Activated T-helper 1 cell treated with anti-CD3 and anti-CD28 coated beads, Interleukin-12 subunit alpha, Interleukin-12 subunit beta, Interleukin-2, Interleukin-4 antibody, amounts not matched to agents 30 ng/mL and 10 ng/mL and 1 ng/mL, durations not matched to agents 14 hours and 24 hours and 36 hours (primary cell): ENCODE results near the gene PLEKHJ1. TPM values are rescaled to one million over a fixed set of nuclear protein-coding genes. Genes with fewer than 3 reads are reported as not detected.
"Not testable (repeated sequence)": the region's sequence is repeated elsewhere in the genome, so short reads cannot be mapped to it uniquely, and the experiment has no call there.

ENCODE experiments used
- DNase-seq: peaks from one replicate; pipeline ENCODE4 v3.0.0; 2021; ENCODE audit warnings: low spot score
- H3K27ac Mint-ChIP-seq: one replicate; pipeline ENCODE4 v1.8.0; 2021; ENCODE audit warnings: mild to moderate bottlenecking, mixed read lengths
- H3K27me3 Mint-ChIP-seq: one replicate; pipeline ENCODE4 v1.8.0; 2022; ENCODE audit warnings: mild to moderate bottlenecking, moderate library complexity, mixed read lengths; ENCODE audit not compliant: insufficient read depth
- H3K36me3 Mint-ChIP-seq: one replicate; pipeline ENCODE4 v1.8.0; 2021; ENCODE audit warnings: low read depth, mixed read lengths
- H3K4me1 Mint-ChIP-seq: one replicate; pipeline ENCODE4 v1.8.0; 2021; ENCODE audit warnings: low read depth, mixed read lengths
- H3K4me3 Mint-ChIP-seq: one replicate; pipeline ENCODE4 v1.8.0; 2021; ENCODE audit warnings: mild to moderate bottlenecking, moderate library complexity, mixed read lengths
- H3K9me3 Mint-ChIP-seq: one replicate; pipeline ENCODE4 v1.8.0; 2021; ENCODE audit warnings: mixed read lengths
- intact Hi-C: fragments of 100-400 bp; cut with micrococcal nuclease; formaldehyde crosslinking; loops from one replicate; pipeline ENCODE4 v1.15.1; 2024
- total RNA-seq: library from RNA; stranded (reverse); gene quantifications from 2 replicates; pipeline ENCODE4 v1.2.3, GENCODE V29; 2022

Gene PLEKHJ1, protein sequence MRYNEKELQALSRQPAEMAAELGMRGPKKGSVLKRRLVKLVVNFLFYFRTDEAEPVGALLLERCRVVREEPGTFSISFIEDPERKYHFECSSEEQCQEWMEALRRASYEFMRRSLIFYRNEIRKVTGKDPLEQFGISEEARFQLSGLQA
- total RNA-seq = 67.5 and 68.2 TPM in 2 replicates

DNA sequence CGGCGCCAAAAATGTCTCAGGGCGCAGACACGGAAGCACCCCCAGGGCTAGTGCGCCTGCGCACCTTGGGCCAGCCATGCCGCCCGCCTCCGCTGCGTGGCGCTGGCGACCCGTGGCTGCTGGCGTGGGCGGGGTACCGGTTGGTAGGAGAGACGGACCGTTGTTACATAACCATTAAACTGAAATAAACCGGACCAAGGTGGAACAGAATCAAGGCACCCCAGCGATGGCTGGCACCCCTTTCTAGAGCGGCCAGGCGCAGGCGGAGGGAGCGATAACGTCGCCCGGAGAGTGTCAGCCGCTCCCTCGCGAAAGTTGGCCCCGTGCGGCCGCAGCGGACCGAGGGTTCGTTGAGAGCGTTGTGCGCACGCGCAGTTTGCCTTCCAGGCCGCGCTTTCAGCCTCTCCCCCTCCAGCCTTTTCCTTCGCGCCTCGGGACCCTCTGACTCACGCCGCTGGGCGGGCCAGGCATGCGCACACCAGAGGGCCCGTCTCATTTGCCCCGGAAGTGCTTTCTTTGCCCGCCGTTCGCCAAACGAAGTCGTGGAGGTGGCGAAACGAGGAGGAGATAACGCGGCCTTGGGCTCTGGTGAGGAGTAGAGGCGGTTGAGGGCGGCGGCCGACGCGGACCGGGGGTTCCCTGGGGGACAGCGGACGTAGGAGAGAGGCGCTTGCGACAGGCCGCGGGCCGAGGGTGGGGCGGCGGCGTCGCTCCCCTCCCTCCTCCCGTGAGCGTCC lies at the start of gene PLEKHJ1, which contains the start of gene SF3A2:
PLEKHJ1 (minus strand) TSS at position 16 of the 737 bp plus-strand sequence. CDS start 81 bp downstream, outside the sequence.
SF3A2 (plus strand) TSS at position 511 of the 737 bp plus-strand sequence. CDS start 6,595 bp downstream, outside the sequence.
- H3K27me3 Mint-ChIP-seq = peaks cover 4% of the 10 kb centered on the region
- H3K4me3 Mint-ChIP-seq = peak within 1 kb of the TSS; percentile 97
- intact Hi-C loops = loop anchor here (1.0 to 2.0 kb wide), 10 partner anchors 22 to 191 kb away; partner anchors contain the start of genes AP3D1, IZUMO4, MOB3A and TIMM13
- no peaks in the 10 kb centered on the region for H3K9me3 Mint-ChIP-seq
- H3K4me1 Mint-ChIP-seq = peaks cover 56% of the 10 kb centered on the region
- peak within 1 kb of the TSS; percentile 96 for H3K27ac Mint-ChIP-seq
- peak; percentile 97 for DNase-seq
- peaks cover 45% of the 10 kb centered on the region for H3K36me3 Mint-ChIP-seq

DNA sequence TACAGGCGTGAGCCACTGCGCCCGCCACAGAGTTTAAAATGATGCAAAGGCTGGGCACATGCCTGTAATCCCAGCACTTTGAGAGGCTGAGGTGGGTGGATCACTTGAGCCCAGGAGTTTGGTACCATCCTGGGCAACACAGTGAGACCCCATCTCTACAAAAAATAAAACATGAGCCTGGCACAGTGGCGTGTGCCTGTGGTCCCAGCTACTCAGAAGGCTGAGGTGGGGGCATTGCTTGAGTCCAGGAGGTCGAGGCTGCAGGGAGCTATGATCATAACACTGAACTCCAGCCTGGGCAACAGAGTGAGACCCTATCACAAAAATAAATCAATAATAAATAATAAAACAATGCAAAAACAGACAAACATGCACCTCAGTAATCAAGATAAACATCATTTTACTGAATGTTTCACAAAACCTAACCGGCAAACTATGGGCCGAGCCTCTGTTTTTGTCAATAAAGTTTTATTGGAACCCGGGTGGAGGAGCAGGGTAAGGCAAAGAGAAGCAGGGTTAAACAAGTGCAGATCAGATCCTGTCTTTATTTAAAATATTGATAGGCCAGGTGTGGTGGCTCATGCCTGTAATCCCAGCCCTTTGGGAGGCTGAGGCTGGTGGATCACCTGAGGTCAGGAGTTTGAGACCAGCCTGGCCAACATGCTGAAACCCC lies 47.8 kb upstream of the PLEKHJ1 start:
- DNase-seq = no peak
- H3K27me3 Mint-ChIP-seq = no peaks in the 10 kb centered on the region
- no peak overlapping the region for H3K4me3 Mint-ChIP-seq
- intact Hi-C loops = no loop called here
- H3K4me1 Mint-ChIP-seq = peaks cover 18% of the 10 kb centered on the region
- H3K36me3 Mint-ChIP-seq = no peaks in the 10 kb centered on the region
- H3K9me3 Mint-ChIP-seq = no peaks in the 10 kb centered on the region
- H3K27ac Mint-ChIP-seq = no peak overlapping the region

DNA sequence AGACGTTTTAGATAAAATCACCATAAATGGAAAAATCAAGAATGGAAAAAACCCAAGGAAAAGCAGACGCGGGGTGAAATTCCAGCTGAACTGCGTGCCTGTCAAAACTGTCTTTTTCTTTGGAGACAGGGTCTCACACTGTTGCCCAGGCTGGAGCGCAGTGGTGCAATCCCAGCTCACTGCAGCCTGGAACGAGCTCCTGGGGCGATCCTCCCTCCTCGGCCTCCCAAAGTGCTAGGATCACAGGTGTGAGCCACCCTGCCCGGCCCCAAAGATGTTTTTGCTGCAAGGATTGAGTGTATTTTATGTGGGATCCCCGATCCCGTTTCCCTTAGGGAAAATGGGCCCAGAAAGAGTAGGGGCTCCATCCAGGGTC lies 46.7 kb upstream of the PLEKHJ1 start:
- Mint-ChIP-seq H3K4me3 (no peak overlapping the region), H3K27ac (no peak overlapping the region), H3K9me3 (no peaks in the 10 kb centered on the region), H3K4me1 (peaks cover 9% of the 10 kb centered on the region), H3K27me3 (no peaks in the 10 kb centered on the region), H3K36me3 (no peaks in the 10 kb centered on the region)
- DNase-seq = no peak
- intact Hi-C loops = no loop called here

DNA sequence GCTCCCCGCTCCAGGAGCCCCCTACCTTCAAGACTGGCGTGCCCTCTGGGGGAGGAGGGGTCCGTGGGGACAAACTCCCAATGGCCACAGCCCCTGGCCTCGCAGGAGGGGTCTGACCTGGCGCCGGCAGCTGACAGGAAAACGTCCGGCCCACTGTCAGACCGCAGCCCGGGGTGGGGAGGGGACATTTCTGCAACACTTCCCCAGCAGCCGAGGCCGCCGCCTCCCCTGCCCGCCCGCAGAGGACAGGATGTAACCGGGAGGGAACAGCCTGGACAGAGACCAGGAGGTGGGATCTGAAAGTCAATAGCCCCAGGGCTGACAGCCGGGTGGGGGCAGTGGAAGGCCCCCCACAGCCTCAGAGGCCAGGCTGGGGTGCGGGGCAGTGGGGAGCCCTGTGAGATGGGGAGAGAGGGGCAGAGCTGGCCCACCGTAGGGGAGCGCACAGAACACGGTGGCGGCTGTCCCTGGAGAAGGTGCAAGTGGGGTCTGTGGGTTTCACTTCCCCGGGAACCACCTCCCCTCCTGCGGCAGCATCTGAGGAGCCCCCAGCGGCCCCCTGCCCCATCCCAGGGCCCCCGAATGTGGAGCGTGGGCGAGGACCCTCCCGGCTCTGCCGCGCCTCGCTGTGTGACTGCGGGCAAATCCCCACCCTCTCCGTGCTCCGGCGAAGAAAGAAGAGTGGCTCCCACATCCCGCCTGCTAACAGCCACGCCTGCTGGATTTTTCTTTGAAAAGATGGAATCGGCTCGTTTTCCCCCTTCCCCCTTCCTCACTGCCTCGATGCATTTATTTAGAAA lies 46.1 kb upstream of the PLEKHJ1 start, which contains the start of gene PEAK3:
PEAK3 (minus strand) TSS at position 114 of the 800 bp plus-strand sequence. CDS start 1,244 bp downstream, outside the sequence.
- Mint-ChIP-seq H3K36me3 (peaks cover under 1% of the 10 kb centered on the region), H3K4me3 (peak within 1 kb of the TSS; percentile 59), H3K27ac (peak within 1 kb of the TSS; percentile 61), H3K9me3 (no peaks in the 10 kb centered on the region), H3K27me3 (no peaks in the 10 kb centered on the region), H3K4me1 (peaks cover 9% of the 10 kb centered on the region)
- peak; percentile 36 for DNase-seq
- intact Hi-C loops = no loop called here

DNA sequence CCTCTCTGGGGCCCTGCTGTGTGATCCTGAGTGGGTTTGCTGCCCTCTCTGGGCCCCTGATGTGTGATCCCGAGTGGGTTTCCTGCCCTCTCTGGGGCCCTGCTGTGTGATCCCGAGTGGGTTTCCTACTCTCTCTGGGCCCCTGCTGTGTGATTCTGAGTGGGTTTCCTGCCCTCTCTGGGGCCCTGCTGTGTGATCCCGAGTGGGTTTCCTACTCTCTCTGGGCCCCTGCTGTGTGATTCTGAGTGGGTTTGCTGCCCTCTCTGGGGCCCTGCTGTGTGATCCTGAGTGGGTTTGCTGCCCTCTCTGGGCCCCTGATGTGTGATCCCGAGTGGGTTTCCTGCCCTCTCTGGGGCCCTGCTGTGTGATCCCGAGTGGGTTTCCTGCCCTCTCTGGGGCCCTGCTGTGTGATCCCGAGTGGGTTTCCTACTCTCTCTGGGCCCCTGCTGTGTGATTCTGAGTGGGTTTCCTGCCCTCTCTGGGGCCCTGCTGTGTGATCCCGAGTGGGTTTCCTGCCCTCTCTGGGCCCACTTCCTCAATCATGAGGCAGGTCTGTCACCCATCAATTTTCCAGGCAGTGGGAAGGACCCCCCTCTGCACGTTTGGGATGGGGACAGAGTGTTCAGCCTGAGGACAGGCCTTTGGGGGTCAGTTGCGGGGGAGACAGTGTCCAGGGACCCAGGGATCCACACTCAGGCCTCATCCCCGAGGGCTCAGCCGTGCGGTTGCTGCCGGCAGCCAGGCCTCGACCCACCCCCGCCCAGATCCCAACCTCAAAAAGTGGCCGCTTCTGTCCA lies 45.3 kb upstream of the PLEKHJ1 start:
- H3K9me3 Mint-ChIP-seq, H3K27ac Mint-ChIP-seq, intact Hi-C loops, DNase-seq, H3K36me3 Mint-ChIP-seq, H3K4me1 Mint-ChIP-seq, H3K27me3 Mint-ChIP-seq: not testable (repeated sequence)
- H3K4me3 Mint-ChIP-seq = peak overlapping the region; percentile 59

DNA sequence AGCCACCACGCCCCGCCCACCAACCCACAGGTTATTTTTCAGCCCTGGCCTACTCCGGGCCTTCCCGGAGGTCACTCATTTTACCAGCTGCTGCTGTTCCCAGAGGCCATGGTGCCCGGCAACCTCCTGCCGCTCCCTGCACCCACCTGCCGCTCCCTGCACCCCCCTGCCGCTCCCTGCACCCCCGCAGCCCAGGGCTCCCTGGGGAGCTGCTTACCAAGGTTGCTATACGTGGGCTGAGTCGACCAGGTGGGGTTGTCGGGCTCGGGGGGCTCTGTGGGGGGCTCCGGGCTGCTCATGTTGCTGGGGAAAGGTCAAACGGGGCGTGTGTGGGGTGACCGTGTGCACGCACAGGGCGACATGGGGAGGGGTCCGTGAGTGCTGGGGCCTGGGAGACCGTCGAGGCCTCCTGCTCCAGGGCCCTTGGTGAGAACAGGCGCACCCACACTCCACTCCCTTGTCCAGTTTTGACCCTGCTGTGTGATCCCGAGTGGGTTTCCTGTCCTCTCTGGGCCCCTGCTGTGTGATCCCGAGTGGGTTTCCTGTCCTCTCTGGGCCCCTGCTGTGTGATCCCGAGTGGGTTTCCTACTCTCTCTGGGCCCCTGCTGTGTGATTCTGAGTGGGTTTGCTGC lies 44.6 kb upstream of the PLEKHJ1 start:
- no peaks in the 10 kb centered on the region for H3K27me3 Mint-ChIP-seq
- H3K27ac Mint-ChIP-seq = no peak overlapping the region
- H3K4me3 Mint-ChIP-seq = no peak overlapping the region

DNA sequence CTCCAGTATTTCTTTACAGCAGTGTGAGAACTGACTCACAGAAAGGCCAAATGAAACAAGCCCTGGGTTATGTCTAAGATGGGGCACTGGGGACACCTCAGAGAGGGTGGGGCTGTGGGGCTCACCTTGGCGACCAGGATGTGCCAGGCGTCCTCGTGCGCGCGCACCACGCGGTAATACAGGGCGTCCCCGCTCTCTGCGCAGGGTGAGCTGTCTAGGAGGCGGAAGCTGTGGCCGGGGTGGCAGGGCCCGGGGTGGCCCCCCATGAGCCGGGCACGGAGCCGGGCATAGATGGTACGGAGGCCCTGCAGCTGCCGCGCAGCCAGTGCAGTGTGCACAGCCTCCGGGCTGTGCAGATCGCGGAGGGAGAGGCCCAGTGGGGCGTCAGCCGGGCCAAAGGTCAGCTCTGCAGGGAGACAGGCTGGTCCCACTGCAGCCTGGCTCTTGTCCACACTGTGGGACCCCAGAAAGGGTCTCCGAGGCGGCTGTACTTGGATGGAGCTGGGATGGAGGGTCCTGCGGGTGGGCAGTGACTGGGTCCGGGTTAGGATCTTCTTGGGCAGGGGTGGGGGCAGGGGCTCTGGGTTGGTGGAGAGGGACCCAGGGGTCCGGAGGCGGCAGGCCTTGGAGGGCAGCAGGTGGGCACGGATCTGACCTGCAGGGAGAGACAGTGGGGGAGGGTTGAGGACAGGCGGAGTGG lies 42.5 kb upstream of the PLEKHJ1 start:
- intact Hi-C loops = loop anchor here (10.0 kb wide), 1 partner anchor 336 kb away; no protein-coding TSS in a partner anchor

More for the DNA sequence above, 44.6 kb upstream of the PLEKHJ1 start:
- intact Hi-C loops = no loop called here
- Mint-ChIP-seq H3K4me1 (peaks cover 9% of the 10 kb centered on the region), H3K36me3 (peaks cover 3% of the 10 kb centered on the region), H3K9me3 (no peaks in the 10 kb centered on the region)
- DNase-seq = no peak

DNA sequence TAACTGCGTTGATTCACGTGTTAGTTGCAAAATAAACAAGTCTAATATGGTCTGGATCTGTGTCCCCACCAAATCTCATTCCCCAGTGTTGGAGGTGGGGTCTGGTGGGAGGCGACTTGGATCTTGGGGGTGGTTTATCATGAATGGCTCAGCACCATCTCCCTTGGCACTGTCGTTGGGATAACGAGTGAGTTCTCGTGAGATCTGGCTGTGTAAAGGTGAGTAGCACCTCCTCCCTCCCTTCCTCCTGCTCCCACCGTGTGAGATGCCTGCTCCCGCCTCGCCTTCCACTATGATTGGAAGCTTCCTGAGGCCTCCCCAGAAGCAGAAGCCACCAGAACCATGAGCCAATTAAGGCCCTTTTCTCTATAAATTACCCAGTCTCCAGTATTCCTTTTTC lies 41.0 kb upstream of the PLEKHJ1 start:
- Mint-ChIP-seq H3K9me3 (no peaks in the 10 kb centered on the region), H3K36me3 (peaks cover 22% of the 10 kb centered on the region), H3K27ac (peak overlapping the region; percentile 29), H3K4me3 (no peak overlapping the region), H3K27me3 (no peaks in the 10 kb centered on the region), H3K4me1 (peaks cover 18% of the 10 kb centered on the region)
- intact Hi-C loops = loop anchor here (10.0 kb wide), 1 partner anchor 338 kb away; no protein-coding TSS in a partner anchor
- no peak for DNase-seq

More for the DNA sequence above, 42.5 kb upstream of the PLEKHJ1 start:
- Mint-ChIP-seq H3K4me3 (no peak overlapping the region), H3K4me1 (peaks cover 18% of the 10 kb centered on the region), H3K27ac (no peak overlapping the region), H3K36me3 (peaks cover 16% of the 10 kb centered on the region), H3K27me3 (no peaks in the 10 kb centered on the region), H3K9me3 (no peaks in the 10 kb centered on the region)
- no peak for DNase-seq

DNA sequence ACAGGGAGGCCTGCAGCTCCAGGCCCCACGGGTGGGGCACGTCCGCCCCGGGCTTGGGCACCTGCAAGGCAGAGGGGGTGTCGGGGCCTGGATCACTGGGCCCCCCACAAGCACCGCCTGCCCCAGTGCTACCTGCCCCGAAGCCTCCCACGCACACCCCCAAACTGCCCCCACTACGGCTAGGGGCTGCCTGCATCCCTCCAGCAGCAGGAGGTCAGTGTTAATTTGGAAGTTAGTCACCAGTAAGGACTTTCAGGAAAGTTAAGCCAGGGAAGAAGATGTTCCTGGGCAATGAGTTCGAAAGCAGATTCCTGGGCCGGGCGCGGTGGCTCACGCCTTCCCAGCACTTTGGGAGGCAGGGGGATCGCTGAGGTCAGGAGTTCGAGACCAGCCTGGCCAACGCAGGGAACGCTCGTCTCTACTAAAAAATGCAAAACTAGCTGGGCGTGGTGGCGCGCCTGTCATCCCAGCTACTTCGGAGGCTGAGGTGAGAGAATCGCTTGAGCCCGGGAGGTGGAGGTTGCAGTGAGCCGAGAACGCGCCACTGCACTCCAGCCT lies 40.4 kb upstream of the PLEKHJ1 start:
- Mint-ChIP-seq H3K27ac (peak overlapping the region; percentile 48), H3K4me1 (peaks cover 19% of the 10 kb centered on the region), H3K4me3 (no peak overlapping the region), H3K27me3 (no peaks in the 10 kb centered on the region), H3K9me3 (no peaks in the 10 kb centered on the region), H3K36me3 (peaks cover 26% of the 10 kb centered on the region)
- intact Hi-C loops = loop anchor here (10.0 kb wide), 1 partner anchor 338 kb away; no protein-coding TSS in a partner anchor
- no peak for DNase-seq

DNA sequence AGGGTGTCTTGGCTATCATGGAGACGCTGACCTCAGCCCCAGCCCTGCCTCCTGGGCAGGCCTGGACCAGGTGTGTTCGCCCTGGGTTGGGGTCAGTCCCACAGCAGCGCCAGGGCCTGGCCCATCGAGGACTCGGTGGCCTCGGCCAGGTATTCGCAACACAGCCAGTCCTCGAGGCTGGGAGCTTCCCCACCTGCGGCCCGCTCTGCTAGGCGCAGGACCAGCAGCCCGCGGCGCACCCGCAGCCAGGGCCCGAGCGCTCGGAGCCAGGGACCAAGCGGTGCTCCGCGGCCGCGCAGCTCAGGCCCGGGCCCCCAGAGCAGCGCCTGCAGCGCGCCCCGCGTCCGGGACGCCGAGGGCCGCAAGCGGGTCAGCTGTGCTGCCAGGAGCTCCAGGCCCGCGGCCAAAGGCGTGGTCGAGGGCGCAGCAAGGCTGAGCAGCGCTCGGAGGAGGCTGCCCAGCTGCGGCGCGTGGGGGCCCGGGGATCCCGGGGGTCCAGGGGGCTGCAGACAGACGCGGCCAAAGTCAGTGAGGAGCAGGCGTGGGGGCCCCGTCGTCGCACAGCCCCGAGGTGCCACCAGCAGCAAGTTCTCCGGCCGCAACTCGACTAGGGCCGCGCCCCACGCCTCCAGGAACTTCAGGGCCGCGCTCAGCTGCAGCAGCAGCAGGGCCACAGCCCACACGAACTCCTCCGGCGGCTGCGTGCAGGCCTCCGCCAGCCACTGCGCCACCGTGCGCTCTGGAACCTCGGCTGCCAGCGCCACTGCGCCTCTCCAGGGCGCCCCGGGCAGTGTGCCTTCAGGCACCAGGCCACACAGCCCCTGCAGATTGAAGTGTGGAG lies 39.7 kb upstream of the PLEKHJ1 start:
- Mint-ChIP-seq H3K27me3 (peaks cover 3% of the 10 kb centered on the region), H3K27ac (no peak overlapping the region), H3K4me3 (no peak overlapping the region), H3K36me3 (peaks cover 29% of the 10 kb centered on the region), H3K4me1 (peaks cover 21% of the 10 kb centered on the region), H3K9me3 (no peaks in the 10 kb centered on the region)
- intact Hi-C loops = loop anchor here (10.0 kb wide), 1 partner anchor 339 kb away; no protein-coding TSS in a partner anchor
- no peak for DNase-seq
